Keratinocyte (primary cell): ENCODE measurements around the gene ATP11A. TPM values are rescaled to one million over a fixed set of nuclear protein-coding genes. Genes with fewer than 3 reads are reported as not detected.

Experiments
- DNase-seq: peaks from one replicate; pipeline ENCODE4 v3.0.0-alpha.2; 2011; ENCODE audit warnings: low read depth, missing footprints, low spot score
- FAIRE-seq: peaks from 2 replicates; lab custom pipeline; 2011; peaks lifted over from hg19 to GRCh38; lab: Jason Lieb, UNC
- H2AFZ ChIP-seq: 2 replicates; pipeline ENCODE4 v1.6.0; 2012; ENCODE audit warnings: low read length, control low read depth, inconsistent platforms; ENCODE audit not compliant: control insufficient read depth
- H3K27ac ChIP-seq: 2 replicates; pipeline ENCODE4 v1.5.1; 2011; ENCODE audit warnings: low read length; ENCODE audit not compliant: control insufficient read depth, insufficient read depth
- H3K27me3 ChIP-seq: 3 replicates; pipeline ENCODE4 v1.6.0; 2011; ENCODE audit warnings: low read length; ENCODE audit not compliant: control insufficient read depth, insufficient read depth; ENCODE audit errors: extremely low read depth
- H3K36me3 ChIP-seq, 2 experiments: 2 replicates in 1 of 2; 3 replicates in 1 of 2; pipeline ENCODE4 v1.5.1; 2011; ENCODE audit warnings: low read length in 2 of 2, mild to moderate bottlenecking in 1 of 2; ENCODE audit not compliant: control insufficient read depth in 2 of 2, insufficient read depth in 2 of 2; ENCODE audit errors: extremely low read depth in 1 of 2
- H3K4me1 ChIP-seq: 3 replicates; pipeline ENCODE4 v1.5.1; 2011; ENCODE audit warnings: low read length; ENCODE audit not compliant: control insufficient read depth, insufficient read depth; ENCODE audit errors: extremely low read depth
- H3K4me2 ChIP-seq: 3 replicates; pipeline ENCODE4 v1.6.0; 2011; ENCODE audit warnings: low read depth, low read length; ENCODE audit not compliant: control insufficient read depth, insufficient read depth; ENCODE audit errors: extremely low read depth
- H3K4me3 ChIP-seq, 3 experiments: fragments of 200-600 bp in 1 of 3; sonication (generic) in 1 of 3; 2 replicates in 2 of 3; 3 replicates in 1 of 3; pipeline ENCODE4 v1.5.1; 2011 to 2016; ENCODE audit warnings: low read length in 3 of 3, mild to moderate bottlenecking in 3 of 3, control low read depth in 2 of 3, inconsistent platforms in 1 of 3, low read depth in 1 of 3, mixed read lengths in 1 of 3, mixed run types in 1 of 3, moderate library complexity in 1 of 3; ENCODE audit not compliant: control insufficient read depth in 2 of 3, insufficient read depth in 2 of 3; ENCODE audit errors: extremely low read depth in 1 of 3
- H3K79me2 ChIP-seq: 2 replicates; pipeline ENCODE4 v1.6.0; 2012; ENCODE audit warnings: low read length; ENCODE audit not compliant: control insufficient read depth, insufficient read depth
- H3K9ac ChIP-seq: 3 replicates; pipeline ENCODE4 v1.6.0; 2011; ENCODE audit warnings: low read length; ENCODE audit not compliant: control insufficient read depth, insufficient read depth; ENCODE audit errors: extremely low read depth
- H3K9me1 ChIP-seq: 3 replicates; pipeline ENCODE4 v1.6.0; 2011; ENCODE audit warnings: low read length; ENCODE audit not compliant: control insufficient read depth, insufficient read depth; ENCODE audit errors: extremely low read depth
- H3K9me3 ChIP-seq: 2 replicates; pipeline ENCODE4 v1.5.1; 2012; ENCODE audit warnings: low read depth, low read length; ENCODE audit not compliant: control insufficient read depth
- H4K20me1 ChIP-seq: 3 replicates; pipeline ENCODE4 v1.6.0; 2011; ENCODE audit warnings: low read length; ENCODE audit not compliant: control insufficient read depth, insufficient read depth; ENCODE audit errors: extremely low read depth
- EZH2 ChIP-seq: IDR thresholded peaks from one replicate; pipeline ENCODE4 v1.6.1; 2012; ENCODE audit warnings: inconsistent platforms, mild to moderate bottlenecking, low read length, moderate library complexity
- dilution Hi-C: fragments of 300-500 bp; cut with MboI; formaldehyde crosslinking; loops from one replicate; pipeline ENCODE4 v1.7.0; 2020; ENCODE audit warnings: low sequenced_read_pairs; ENCODE audit not compliant: extremely low pct_ligation_motif_present
- polyA plus RNA-seq, 5 experiments: library from polyadenylated mRNA; depleted of rRNA in 3 of 5; stranded (reverse) in 3 of 5; stranded (forward) in 1 of 5; unstranded in 1 of 5; fragments of >200 nt; gene quantifications; 1 replicate in 1 of 5; 2 replicates in 3 of 5; 3 replicates in 1 of 5; pipeline versions ENCODE4 v1.2.1 to v1.2.3, GENCODE V29; 2011 to 2012; ENCODE audit warnings: missing spikeins in 2 of 5, low read depth in 1 of 5, low replicate concordance in 1 of 5
- TF ChIP-seq, protein P1 (sequence below), 3 experiments: IDR thresholded peaks in 1 of 3; conservative IDR thresholded peaks in 1 of 3; optimal IDR thresholded peaks in 1 of 3; 2 replicates in 2 of 3; 3 replicates in 1 of 3; pipeline versions ENCODE3 to v1.5.1; 2011; ENCODE audit warnings: low read length in 3 of 3, mild to moderate bottlenecking in 3 of 3, moderate library complexity in 2 of 3, control low read depth in 1 of 3, inconsistent platforms in 1 of 3; ENCODE audit not compliant: insufficient read depth in 2 of 3; ENCODE audit errors: extremely low read depth in 1 of 3

Gene ATP11A
- polyA plus RNA-seq, 1 donor (not counting 4 experiments of a cell fraction or from before 2014, with no cell fraction given) = 4.3 TPM

DNA sequence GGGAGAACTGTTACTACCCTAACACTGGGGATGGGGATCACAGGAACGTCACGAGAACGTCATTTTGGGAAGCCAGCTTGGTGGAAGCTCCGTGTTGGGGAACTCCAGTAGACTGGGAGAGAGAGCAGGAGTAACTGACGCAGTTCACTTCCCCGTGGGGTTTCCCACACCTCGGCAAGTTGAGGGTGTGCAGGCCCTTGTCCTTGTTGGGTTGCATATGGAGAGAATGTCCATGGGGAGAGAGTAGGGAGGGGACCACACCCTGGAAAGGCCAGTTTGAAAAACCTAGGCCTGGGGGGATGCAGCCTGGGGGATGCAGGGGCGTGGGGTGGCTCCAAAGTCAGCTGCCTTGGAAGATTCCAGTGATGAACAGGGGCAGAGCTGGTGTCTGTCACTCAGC, 228.4 kb downstream of the ATP11A start:
- Histone ChIP-seq H3K79me2 (no peaks in the 10 kb centered on the region), H4K20me1 (no peaks in the 10 kb centered on the region), H3K4me3 (no peak overlapping the region), H2AFZ (no peak overlapping the region), H3K9me1 (no peaks in the 10 kb centered on the region), H3K4me1 (peaks cover 2% of the 10 kb centered on the region), H3K36me3 (no peaks in the 10 kb centered on the region), H3K9me3 (no peaks in the 10 kb centered on the region), H3K27ac (no peak overlapping the region), H3K9ac (no peak overlapping the region), H3K4me2 (no peak overlapping the region), H3K27me3 (peaks cover 9% of the 10 kb centered on the region)
- dilution Hi-C loops = no loop called here
- TF ChIP-seq, protein P1, sequence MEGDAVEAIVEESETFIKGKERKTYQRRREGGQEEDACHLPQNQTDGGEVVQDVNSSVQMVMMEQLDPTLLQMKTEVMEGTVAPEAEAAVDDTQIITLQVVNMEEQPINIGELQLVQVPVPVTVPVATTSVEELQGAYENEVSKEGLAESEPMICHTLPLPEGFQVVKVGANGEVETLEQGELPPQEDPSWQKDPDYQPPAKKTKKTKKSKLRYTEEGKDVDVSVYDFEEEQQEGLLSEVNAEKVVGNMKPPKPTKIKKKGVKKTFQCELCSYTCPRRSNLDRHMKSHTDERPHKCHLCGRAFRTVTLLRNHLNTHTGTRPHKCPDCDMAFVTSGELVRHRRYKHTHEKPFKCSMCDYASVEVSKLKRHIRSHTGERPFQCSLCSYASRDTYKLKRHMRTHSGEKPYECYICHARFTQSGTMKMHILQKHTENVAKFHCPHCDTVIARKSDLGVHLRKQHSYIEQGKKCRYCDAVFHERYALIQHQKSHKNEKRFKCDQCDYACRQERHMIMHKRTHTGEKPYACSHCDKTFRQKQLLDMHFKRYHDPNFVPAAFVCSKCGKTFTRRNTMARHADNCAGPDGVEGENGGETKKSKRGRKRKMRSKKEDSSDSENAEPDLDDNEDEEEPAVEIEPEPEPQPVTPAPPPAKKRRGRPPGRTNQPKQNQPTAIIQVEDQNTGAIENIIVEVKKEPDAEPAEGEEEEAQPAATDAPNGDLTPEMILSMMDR (optimal IDR thresholded peaks at IDR 0.05 in 1 of 3, IDR thresholded peaks at IDR 0.05 in 1 of 3, conservative IDR thresholded peaks at IDR 0.05 in 1 of 3; ENCODE audit: extremely low read depth in 1 of 3, insufficient read depth in 2 of 3, low read length in 3 of 3) = no peak
- no peak for TF ChIP-seq EZH2
- DNase-seq (no peak), FAIRE-seq (no peak)

DNA sequence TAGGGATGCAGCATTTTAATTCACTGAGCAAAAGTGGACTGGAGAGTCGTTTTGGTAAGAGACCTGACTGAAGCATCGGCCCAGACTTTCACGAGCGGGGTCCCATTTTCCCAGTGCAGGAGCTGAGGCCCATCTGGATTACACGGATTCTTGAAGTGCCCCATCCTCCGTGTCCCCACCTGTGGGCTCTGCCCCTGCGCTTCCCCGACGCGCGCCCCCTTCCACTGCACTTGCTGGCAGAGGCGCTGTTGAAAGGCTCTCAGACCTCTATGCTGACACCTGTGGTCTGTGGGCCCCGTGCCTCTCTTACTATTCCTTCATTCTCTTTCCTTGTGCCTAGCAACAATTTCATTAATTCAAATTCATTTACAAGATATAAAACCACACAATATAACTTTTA, 228.9 kb downstream of the ATP11A start:
- Histone ChIP-seq H4K20me1 (no peaks in the 10 kb centered on the region), H3K36me3 (no peaks in the 10 kb centered on the region), H3K4me3 (no peak overlapping the region), H3K9me1 (no peaks in the 10 kb centered on the region), H2AFZ (no peak overlapping the region), H3K79me2 (no peaks in the 10 kb centered on the region), H3K27ac (no peak overlapping the region), H3K27me3 (peaks cover 9% of the 10 kb centered on the region), H3K9ac (no peak overlapping the region), H3K9me3 (no peaks in the 10 kb centered on the region), H3K4me2 (no peak overlapping the region), H3K4me1 (peaks cover 2% of the 10 kb centered on the region)
- DNase-seq (no peak), FAIRE-seq (no peak)
- dilution Hi-C loops = no loop called here
- TF ChIP-seq, protein P1 (optimal IDR thresholded peaks at IDR 0.05 in 1 of 3, IDR thresholded peaks at IDR 0.05 in 1 of 3, conservative IDR thresholded peaks at IDR 0.05 in 1 of 3; ENCODE audit: extremely low read depth in 1 of 3, insufficient read depth in 2 of 3, low read length in 3 of 3) = no peak
- TF ChIP-seq EZH2 = no peak
